Panc1 (cell line): ENCODE measurements around the gene GID4. TPM values are rescaled to one million over a fixed set of nuclear protein-coding genes. Genes with fewer than 3 reads are reported as not detected.

Experiments used
- ATAC-seq: fragments of 200-7000 bp; cut with Tn5 transposase; 2 replicates; pipeline ENCODE4 v1.9.1; 2020; ENCODE audit warnings: mild to moderate bottlenecking, moderate library complexity
- BruUV-seq: library from RNA; stranded (reverse); fragments of 400-500 nt; replicated peaks from 2 replicates; lab custom pipeline; 2021; lab: Mats Ljungman, UMichigan
- CTCF ChIA-PET: fragments of 300-600 bp; sonication (Branson Sonifier 250); formaldehyde crosslinking; loops from one replicate; lab custom pipeline; 2022; ENCODE audit warnings: antibody characterized with exemption; lab: Charles Lee
- POLR2A ChIA-PET: fragments of 300-600 bp; sonication (Branson Sonifier 250); formaldehyde crosslinking; loops from one replicate; lab custom pipeline; 2022; ENCODE audit warnings: antibody characterized with exemption; lab: Charles Lee
- DNase-seq: peaks from one replicate; pipeline ENCODE4 v3.0.0-alpha.2; 2010; ENCODE audit warnings: low read depth, low spot score
- H3K27ac ChIP-seq: 2 replicates; pipeline ENCODE4 v1.5.1; 2011; ENCODE audit warnings: mild to moderate bottlenecking, low read length, inconsistent platforms
- H3K27me3 ChIP-seq: fragments of 200-500 bp; sonication (Bioruptor generic); 2 replicates; pipeline ENCODE4 v1.6.0; 2014; ENCODE audit warnings: low read length, inconsistent platforms; ENCODE audit not compliant: control insufficient read depth, insufficient read depth
- H3K36me3 ChIP-seq: fragments of 200-500 bp; sonication (Bioruptor generic); 2 replicates; pipeline ENCODE4 v1.5.1; 2014; ENCODE audit warnings: inconsistent platforms, mild to moderate bottlenecking, low read length, moderate library complexity; ENCODE audit not compliant: control insufficient read depth, insufficient read depth
- H3K4me1 ChIP-seq: 2 replicates; pipeline ENCODE4 v1.5.1; 2011; ENCODE audit warnings: inconsistent platforms, mild to moderate bottlenecking, low read length, moderate library complexity; ENCODE audit not compliant: control insufficient read depth, insufficient read depth
- H3K4me3 ChIP-seq, 2 experiments: 2 replicates each; pipeline ENCODE4 v1.5.1; 2011 to 2012; ENCODE audit warnings: low read depth in 2 of 2, low read length in 2 of 2, mild to moderate bottlenecking in 2 of 2, inconsistent platforms in 1 of 2, moderate library complexity in 1 of 2
- H3K9me3 ChIP-seq: fragments of 200-500 bp; sonication (Bioruptor generic); 2 replicates; pipeline ENCODE4 v1.5.1; 2014; ENCODE audit warnings: low read depth, mild to moderate bottlenecking, inconsistent platforms, low read length, moderate library complexity; ENCODE audit not compliant: control insufficient read depth, insufficient read depth
- POLR2AphosphoS5 ChIP-seq: IDR thresholded peaks from 2 replicates; pipeline ENCODE4 v1.6.1; 2012; ENCODE audit warnings: mild to moderate bottlenecking, low read depth, low read length, moderate library complexity
- SIN3A ChIP-seq: IDR thresholded peaks from 2 replicates; pipeline ENCODE4 v1.6.1; 2012; ENCODE audit warnings: low read depth, mild to moderate bottlenecking, low read length, moderate library complexity, borderline replicate concordance; ENCODE audit not compliant: insufficient read depth
- TCF7L2 ChIP-seq: IDR thresholded peaks from 2 replicates; pipeline ENCODE4 v1.6.1; 2011; ENCODE audit warnings: mild to moderate bottlenecking, low read depth, low read length, inconsistent platforms
- in situ Hi-C: cut with HindIII; loops from 2 replicates; pipeline ENCODE4 v1.10.0; 2016; ENCODE audit warnings: low sequenced_read_pairs, low pct_unique_long_range_greater_than_20kb
- intact Hi-C: fragments of 100-400 bp; cut with micrococcal nuclease; formaldehyde crosslinking; loops from one replicate; pipeline ENCODE4 v1.10.0; 2022; ENCODE audit not compliant: unreplicated experiment
- total RNA-seq: library from RNA; stranded (reverse); gene quantifications from one replicate; pipeline ENCODE4 v1.2.1, GENCODE V29; 2021; ENCODE audit not compliant: unreplicated experiment
- TF ChIP-seq, protein P1 (sequence below), 2 experiments: IDR thresholded peaks; 2 replicates each; pipeline ENCODE4 v1.6.1; 2011 to 2012; ENCODE audit warnings: low read depth in 2 of 2, control low read depth in 1 of 2, low read length in 1 of 2, mild to moderate bottlenecking in 1 of 2, moderate library complexity in 1 of 2; ENCODE audit not compliant: insufficient read depth in 1 of 2
- TF ChIP-seq, protein P2 (sequence below): fragments of 450-650 bp; IDR thresholded peaks from 2 replicates; pipeline ENCODE4 v1.5.1; 2017; ENCODE audit warnings: mild to moderate bottlenecking

Gene GID4
- total RNA-seq, 1 experiment from 2014 or later: 11.1 TPM

- CTCF ChIA-PET: no interaction called here
- H3K4me3 ChIP-seq: no peak overlapping the region
- ATAC-seq (no peak), DNase-seq (no peak)
- in situ Hi-C loops (no loop called here), intact Hi-C loops (no loop called here)
- no peaks in the 10 kb centered on the region for H3K9me3 ChIP-seq
- no TSS peak for BruUV-seq
- no peaks in the 10 kb centered on the region; the same call in 1 of the 2 replicates for H3K36me3 ChIP-seq
- no peaks in the 10 kb centered on the region for H3K4me1 ChIP-seq
- POLR2A ChIA-PET: no interaction called here
- TF ChIP-seq, protein P1, sequence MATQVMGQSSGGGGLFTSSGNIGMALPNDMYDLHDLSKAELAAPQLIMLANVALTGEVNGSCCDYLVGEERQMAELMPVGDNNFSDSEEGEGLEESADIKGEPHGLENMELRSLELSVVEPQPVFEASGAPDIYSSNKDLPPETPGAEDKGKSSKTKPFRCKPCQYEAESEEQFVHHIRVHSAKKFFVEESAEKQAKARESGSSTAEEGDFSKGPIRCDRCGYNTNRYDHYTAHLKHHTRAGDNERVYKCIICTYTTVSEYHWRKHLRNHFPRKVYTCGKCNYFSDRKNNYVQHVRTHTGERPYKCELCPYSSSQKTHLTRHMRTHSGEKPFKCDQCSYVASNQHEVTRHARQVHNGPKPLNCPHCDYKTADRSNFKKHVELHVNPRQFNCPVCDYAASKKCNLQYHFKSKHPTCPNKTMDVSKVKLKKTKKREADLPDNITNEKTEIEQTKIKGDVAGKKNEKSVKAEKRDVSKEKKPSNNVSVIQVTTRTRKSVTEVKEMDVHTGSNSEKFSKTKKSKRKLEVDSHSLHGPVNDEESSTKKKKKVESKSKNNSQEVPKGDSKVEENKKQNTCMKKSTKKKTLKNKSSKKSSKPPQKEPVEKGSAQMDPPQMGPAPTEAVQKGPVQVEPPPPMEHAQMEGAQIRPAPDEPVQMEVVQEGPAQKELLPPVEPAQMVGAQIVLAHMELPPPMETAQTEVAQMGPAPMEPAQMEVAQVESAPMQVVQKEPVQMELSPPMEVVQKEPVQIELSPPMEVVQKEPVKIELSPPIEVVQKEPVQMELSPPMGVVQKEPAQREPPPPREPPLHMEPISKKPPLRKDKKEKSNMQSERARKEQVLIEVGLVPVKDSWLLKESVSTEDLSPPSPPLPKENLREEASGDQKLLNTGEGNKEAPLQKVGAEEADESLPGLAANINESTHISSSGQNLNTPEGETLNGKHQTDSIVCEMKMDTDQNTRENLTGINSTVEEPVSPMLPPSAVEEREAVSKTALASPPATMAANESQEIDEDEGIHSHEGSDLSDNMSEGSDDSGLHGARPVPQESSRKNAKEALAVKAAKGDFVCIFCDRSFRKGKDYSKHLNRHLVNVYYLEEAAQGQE (IDR thresholded peaks at IDR 0.05; ENCODE audit: insufficient read depth in 1 of 2, low read depth in 2 of 2, low read length in 1 of 2): no peak
- TF ChIP-seq SIN3A (no peak), TCF7L2 (no peak), POLR2AphosphoS5 (no peak)
- TF ChIP-seq, protein P2, sequence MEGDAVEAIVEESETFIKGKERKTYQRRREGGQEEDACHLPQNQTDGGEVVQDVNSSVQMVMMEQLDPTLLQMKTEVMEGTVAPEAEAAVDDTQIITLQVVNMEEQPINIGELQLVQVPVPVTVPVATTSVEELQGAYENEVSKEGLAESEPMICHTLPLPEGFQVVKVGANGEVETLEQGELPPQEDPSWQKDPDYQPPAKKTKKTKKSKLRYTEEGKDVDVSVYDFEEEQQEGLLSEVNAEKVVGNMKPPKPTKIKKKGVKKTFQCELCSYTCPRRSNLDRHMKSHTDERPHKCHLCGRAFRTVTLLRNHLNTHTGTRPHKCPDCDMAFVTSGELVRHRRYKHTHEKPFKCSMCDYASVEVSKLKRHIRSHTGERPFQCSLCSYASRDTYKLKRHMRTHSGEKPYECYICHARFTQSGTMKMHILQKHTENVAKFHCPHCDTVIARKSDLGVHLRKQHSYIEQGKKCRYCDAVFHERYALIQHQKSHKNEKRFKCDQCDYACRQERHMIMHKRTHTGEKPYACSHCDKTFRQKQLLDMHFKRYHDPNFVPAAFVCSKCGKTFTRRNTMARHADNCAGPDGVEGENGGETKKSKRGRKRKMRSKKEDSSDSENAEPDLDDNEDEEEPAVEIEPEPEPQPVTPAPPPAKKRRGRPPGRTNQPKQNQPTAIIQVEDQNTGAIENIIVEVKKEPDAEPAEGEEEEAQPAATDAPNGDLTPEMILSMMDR: no peak
- no peaks in the 10 kb centered on the region for H3K27me3 ChIP-seq
- H3K27ac ChIP-seq: no peak overlapping the region
These were observed 10.9 kb upstream of the GID4 start for GRCh38 chr17:18028114-18028951.

DNA sequence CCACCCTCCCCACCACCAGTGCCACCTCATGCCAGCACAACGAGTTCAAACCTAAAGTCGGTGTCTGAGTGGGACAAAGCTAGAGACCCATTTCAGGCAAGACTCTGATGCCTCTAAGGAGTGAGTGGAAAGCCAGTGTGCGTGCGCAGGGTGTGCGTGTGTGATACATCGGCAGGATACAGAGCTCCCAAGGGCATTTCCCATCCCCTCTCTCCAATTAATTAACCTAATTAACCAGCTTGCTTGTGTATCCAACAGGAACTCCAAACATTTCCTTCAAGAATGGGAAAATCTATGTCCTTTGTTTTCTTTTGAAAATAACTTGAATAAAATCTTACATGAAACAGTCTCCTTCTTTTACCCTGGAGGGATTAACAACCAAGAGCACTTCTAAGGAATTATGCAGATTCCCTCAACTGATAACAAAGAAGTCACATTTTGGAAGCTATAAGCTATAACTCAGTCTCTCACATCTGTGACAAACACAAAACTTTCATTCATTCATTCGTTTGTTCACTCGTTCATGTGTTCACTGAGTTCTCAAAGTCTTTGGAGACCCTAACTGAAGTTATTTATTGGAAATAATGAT lies 10.2 kb upstream of the GID4 start:
- in situ Hi-C loops: no loop called here
- intact Hi-C loops: no loop called here

More for the DNA sequence above, 10.2 kb upstream of the GID4 start:
- TF ChIP-seq, protein P1 (IDR thresholded peaks at IDR 0.05; ENCODE audit: insufficient read depth in 1 of 2, low read depth in 2 of 2, low read length in 1 of 2): no peak
- no peak for TF ChIP-seq POLR2AphosphoS5
- no peaks in the 10 kb centered on the region for H3K9me3 ChIP-seq
- no peaks in the 10 kb centered on the region for H3K4me1 ChIP-seq
- H3K27ac ChIP-seq: no peak overlapping the region
- no TSS peak for BruUV-seq
- ATAC-seq: no peak
- H3K4me3 ChIP-seq: no peak overlapping the region
- no peaks in the 10 kb centered on the region; the same call in 1 of the 2 replicates for H3K36me3 ChIP-seq
- ChIA-PET POLR2A (interaction anchor here (0.7 kb wide), 1 partner anchor 250 kb away, joined by 21 read pairs; no protein-coding TSS in a partner anchor), CTCF (no interaction called here)
- no peaks in the 10 kb centered on the region for H3K27me3 ChIP-seq
- no peak for DNase-seq
